AML-193 (cell line): Measurements from ENCODE around the gene NTF3.

Experiments used
- DNase-seq, 2 experiments: peaks; one replicate each; lab custom pipeline; 2025; lab: John Stamatoyannopoulos, UW

Gene NTF3

GRCh38 chr12:5487948-5488625 lies 56.2 kb downstream of the NTF3 start:
- no peak for DNase-seq

GRCh38 chr12:5488626-5488955 lies 56.7 kb downstream of the NTF3 start:
- no peak for DNase-seq

- DNase-seq: no peak
Observed at GRCh38 chr12:5489017-5489416, 57.1 kb downstream of the NTF3 start.

GRCh38 chr12:5489760-5490406 lies 58.0 kb downstream of the NTF3 start:
- no peak for DNase-seq

GRCh38 chr12:5492562-5492961 lies 60.7 kb downstream of the NTF3 start:
- no peak for DNase-seq

- no peak for DNase-seq
Observed at GRCh38 chr12:5493018-5493417, 61.1 kb downstream of the NTF3 start.

GRCh38 chr12:5494343-5494742 lies 62.4 kb downstream of the NTF3 start:
- no peak for DNase-seq

- DNase-seq: no peak
Observed at GRCh38 chr12:5497329-5498053, 65.6 kb downstream of the NTF3 start.

- DNase-seq: no peak
Observed at GRCh38 chr12:5498076-5498475, 66.2 kb downstream of the NTF3 start.

GRCh38 chr12:5498806-5499205 lies 66.9 kb downstream of the NTF3 start:
- no peak for DNase-seq

- DNase-seq: no peak
Observed at GRCh38 chr12:5499566-5500330, 67.8 kb downstream of the NTF3 start.

- DNase-seq: no peak
Observed at GRCh38 chr12:5500331-5500659, 68.4 kb downstream of the NTF3 start.

- DNase-seq: no peak
Observed at GRCh38 chr12:5503774-5504173, 71.9 kb downstream of the NTF3 start.

GRCh38 chr12:5505116-5505515 lies 73.2 kb downstream of the NTF3 start:
- DNase-seq: no peak

- DNase-seq: no peak
Observed at GRCh38 chr12:5505751-5506150, 73.8 kb downstream of the NTF3 start.

GRCh38 chr12:5506295-5506694 lies 74.4 kb downstream of the NTF3 start:
- DNase-seq: no peak

GRCh38 chr12:5506821-5507231 lies 74.9 kb downstream of the NTF3 start:
- DNase-seq: no peak

GRCh38 chr12:5507401-5507935 lies 75.6 kb downstream of the NTF3 start:
- no peak for DNase-seq

GRCh38 chr12:5507944-5508343 lies 76.0 kb downstream of the NTF3 start:
- DNase-seq: no peak

GRCh38 chr12:5509102-5509501 lies 77.2 kb downstream of the NTF3 start:
- no peak for DNase-seq

GRCh38 chr12:5509557-5509956 lies 77.6 kb downstream of the NTF3 start:
- no peak for DNase-seq

- DNase-seq: no peak
Observed at GRCh38 chr12:5510251-5510805, 78.4 kb downstream of the NTF3 start.
